ENCODE data around the gene MAP2K4.

The MAP2K4 gene

GRCh38 chr17:12040478-12040877, 19.8 kb downstream of the MAP2K4 start:
- no peak for DNase-seq

GRCh38 chr17:12041312-12041711, 20.6 kb downstream of the MAP2K4 start:
- no peak for DNase-seq

DNA sequence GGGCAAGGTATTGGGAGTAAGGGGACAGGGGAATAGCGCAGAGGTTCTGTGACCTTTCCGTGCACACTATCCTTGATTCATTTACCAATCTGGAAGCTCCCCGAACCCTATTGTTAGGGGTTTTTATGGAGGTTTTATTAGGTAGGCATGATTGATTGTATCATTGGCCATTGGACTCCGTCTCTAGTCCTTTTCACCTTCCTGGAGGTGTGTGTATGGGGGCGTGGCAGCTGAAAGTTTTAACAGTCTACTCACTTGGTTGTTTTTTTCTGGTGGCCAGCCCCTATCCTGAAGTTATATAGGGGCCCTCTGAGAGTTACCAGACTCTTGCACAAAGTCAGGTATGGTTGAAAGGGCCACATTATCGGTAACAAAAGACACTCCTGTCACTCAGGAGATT, 23.0 kb downstream of the MAP2K4 start:
- DNase-seq, result no peak

GRCh38 chr17:12046786-12047185, 26.1 kb downstream of the MAP2K4 start:
- no peak for DNase-seq

- DNase-seq, result no peak
Measured at GRCh38 chr17:12047681-12048376, 27.2 kb downstream of the MAP2K4 start.

DNA sequence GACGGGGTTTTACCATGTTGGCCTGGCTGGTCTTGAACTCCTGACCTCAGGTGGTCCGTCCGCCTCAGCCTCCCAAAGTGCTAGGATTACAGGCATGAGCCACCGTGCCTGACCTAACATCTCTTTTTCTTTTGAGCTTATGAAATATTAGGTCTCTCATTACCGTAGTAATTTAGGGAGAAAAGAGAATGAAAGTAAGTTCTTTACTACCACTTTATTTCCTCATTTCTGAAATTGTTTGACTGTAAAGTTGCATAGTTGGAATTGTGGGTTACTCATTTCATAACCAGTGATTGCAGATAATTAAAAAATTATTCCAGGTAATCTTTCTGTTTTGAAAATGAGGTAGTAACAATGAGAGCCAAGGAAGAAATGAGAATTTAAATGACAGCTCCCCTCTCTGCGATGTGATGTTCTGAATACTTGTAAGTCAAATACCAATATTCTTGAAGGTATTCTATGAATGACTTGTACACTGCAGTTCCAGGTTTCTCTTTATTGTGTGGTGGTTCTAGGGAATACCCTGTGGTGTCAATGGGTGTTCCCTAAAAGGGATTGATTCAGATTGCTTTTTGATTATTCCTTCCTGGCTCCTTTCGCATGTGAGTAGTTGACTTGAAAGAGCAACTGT, 28.3 kb downstream of the MAP2K4 start:
- no peak for DNase-seq

DNA sequence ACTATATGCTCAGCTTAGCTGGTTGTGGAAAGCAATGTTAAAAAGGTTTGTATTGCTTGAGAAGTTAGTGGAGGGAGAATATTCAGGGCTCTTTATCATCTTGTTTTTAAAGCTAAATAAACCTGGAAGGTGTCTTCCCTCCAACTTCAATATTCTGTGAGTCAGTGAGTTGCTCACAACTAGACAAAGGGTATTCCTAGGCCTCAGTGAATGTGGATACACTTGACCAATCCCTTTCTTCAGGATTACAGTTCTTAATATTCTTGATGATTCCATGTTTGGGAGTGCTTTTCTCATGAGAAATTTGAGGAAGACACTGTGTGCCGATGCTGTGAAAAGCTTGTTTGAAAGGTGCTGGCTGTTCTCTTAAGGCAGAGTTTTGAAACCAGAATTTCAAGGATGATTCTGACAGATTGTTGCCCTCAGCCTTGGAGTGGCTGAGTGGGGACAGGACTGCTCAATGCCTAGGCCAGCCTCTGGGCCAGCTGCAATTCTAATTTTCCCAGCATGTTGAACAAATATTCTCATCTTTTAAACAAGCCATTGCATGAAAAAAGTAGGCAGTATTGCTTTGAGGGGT, 30.1 kb downstream of the MAP2K4 start:
- no peak for DNase-seq

DNA sequence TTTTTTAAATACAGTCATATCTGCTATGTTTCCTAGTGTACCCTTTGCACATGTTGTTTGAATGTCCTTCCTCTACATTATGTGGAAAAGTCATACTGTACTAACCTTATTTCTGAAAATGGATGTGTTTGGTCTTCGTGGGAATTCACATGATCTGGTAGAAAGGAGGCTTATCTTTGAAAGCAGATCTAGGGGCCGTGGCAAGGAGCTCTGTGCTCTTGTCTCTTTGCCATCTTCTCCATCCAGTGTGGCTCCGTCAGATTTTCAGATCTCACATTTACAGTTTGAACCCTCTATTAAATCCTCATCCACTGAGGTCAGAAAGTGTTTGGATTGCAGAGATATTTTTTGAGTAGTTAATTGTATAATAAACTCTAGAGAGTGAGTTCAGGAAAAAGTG, 32.9 kb downstream of the MAP2K4 start:
- DNase-seq, result no peak

DNA sequence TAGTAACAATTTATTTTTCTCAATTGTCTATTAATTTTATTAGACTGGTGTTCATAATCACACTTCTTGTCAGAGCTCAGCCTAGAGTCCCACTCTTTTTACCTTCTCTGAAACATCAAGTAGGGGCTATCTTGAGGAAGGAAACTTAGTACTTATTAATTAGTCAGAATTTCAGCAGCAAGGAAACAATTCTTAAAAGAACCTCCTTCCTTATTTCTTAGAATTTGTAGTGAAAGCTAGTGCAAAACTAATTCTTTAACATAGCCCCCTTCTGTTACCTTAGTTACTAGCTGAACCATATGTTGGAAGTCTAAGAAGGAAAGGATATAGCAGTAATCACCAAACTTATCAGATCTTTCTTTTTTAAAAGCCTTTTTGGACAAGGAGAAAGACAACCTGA, 35.2 kb downstream of the MAP2K4 start:
- no peak for DNase-seq

GRCh38 chr17:12057520-12057919, 36.8 kb downstream of the MAP2K4 start:
- no peak for DNase-seq

- DNase-seq, result no peak
Measured at GRCh38 chr17:12058535-12058934, 37.9 kb downstream of the MAP2K4 start.

- DNase-seq, result no peak
Measured at GRCh38 chr17:12062249-12062648, 41.6 kb downstream of the MAP2K4 start.

- DNase-seq, result no peak
Measured at GRCh38 chr17:12064395-12064794, 43.7 kb downstream of the MAP2K4 start.

DNA sequence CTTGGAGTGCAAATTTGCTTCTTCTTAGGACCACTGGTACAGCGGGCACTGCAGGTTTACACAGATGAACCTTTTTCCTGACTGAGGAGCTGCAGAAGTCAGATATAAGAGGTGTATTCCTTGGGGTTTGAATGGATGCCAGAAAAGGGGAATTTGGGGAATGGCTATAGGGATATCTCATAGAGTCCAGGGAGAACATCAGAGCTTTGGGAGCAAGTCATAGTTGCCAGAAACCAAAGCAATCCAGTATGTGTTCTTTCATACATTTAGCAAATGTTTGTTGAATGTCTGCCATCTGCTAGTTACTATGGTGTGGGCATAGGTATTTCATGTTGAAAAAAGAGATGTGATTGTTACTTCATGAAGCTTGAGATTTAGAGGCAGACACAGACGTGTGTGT, 46.8 kb downstream of the MAP2K4 start:
- no peak for DNase-seq

- DNase-seq, result no peak
Measured at GRCh38 chr17:12068946-12069345, 48.3 kb downstream of the MAP2K4 start.

- no peak for DNase-seq
Measured at GRCh38 chr17:12070561-12070960, 49.9 kb downstream of the MAP2K4 start.

DNA sequence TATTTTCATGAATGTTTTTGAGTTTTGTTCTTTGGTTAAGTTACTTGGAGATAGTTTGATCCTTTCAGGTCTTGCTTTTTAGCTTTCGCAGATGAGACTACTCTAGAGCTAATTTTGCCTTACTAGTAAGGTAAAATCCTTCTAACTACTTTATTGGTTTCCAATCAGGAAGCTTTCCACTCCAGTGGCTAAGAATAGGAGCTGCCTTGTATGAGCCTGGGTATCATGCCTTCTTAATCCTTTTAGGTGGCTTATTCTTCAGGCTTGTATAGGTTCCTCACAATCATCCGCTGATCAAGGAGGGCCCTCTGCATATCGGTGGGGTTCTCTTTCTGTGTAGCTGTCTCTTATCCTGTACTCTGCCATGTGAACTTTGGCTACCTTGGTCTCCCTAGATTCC, 53.7 kb downstream of the MAP2K4 start:
- no peak for DNase-seq

- DNase-seq, result no peak
Measured at GRCh38 chr17:12077773-12078172, 57.1 kb downstream of the MAP2K4 start.

DNA sequence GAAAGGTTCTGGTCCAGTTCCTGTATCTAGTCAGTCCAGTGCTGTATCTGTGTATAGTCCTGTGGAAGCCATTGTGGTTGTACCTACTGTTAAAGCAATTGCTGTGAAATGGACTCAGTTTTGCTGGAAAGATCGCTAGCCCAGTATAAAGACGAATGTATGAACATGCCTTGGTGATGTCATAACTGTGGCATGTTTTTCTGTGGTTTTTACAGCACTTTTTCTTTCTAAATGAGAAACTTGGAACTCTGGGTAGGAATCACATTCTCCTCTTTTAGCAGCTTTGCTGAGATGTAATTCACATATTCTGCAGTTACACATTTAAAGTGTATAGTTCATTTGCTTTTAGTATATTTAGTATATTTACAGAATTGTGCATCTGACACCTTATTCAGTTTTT, 58.1 kb downstream of the MAP2K4 start:
- no peak for DNase-seq

- DNase-seq, result no peak
Measured at GRCh38 chr17:12081720-12082119, 61.0 kb downstream of the MAP2K4 start.

GRCh38 chr17:12085076-12085949, 64.6 kb downstream of the MAP2K4 start:
- DNase-seq, result no peak

- no peak for DNase-seq
Measured at GRCh38 chr17:12088035-12088434, 67.4 kb downstream of the MAP2K4 start.

GRCh38 chr17:12089809-12090384, 69.2 kb downstream of the MAP2K4 start:
- DNase-seq, result peak in 1 of 2 donors; percentile 10

Data from bone marrow (tissue), 2 donors.